ENCODE data around the gene CCDC122.

Gene CCDC122

DNA sequence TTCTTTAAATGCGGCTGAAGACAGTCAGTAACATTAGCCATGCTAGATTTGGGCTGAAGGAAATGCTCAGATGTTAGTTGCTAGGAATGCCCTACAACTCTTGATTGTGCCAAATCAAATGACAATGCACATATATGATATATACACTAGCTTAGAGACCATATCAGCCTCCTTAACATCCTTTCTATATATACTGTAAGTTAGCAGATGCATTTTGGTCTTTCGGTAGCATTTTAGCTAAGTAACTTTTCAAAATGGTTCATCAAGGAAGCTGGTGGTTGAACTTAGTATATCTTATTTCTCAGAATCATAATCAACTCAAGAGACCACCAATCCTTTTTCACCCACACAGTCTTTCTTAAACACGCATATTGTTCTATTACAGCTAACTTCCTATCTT lies 78.7 kb downstream of the CCDC122 start:
- no peak for DNase-seq (ENCODE audit: low read depth)

DNA sequence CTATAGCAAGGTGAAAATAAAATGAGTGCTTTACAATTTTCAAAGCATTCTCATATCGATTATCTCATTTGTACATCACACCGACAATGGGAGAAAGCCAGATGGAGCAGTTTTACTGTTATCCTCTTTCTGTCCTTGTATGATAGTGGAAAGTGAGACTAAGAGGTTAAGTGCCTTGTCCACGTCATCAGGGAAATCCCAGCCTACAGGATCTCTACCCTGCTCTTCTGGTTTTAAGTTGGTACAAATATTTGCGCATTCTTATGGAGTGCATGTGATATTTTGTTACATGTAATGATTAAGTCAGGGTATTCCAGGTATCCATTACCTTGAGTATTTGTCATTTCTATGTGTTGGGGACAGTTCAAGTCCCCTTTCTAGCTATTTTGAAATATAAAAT lies 80.3 kb downstream of the CCDC122 start:
- DNase-seq (ENCODE audit: low read depth), result no peak

- DNase-seq (ENCODE audit: low read depth), result no peak
These were observed 81.7 kb downstream of the CCDC122 start for GRCh38 chr13:43797869-43798268.

DNA sequence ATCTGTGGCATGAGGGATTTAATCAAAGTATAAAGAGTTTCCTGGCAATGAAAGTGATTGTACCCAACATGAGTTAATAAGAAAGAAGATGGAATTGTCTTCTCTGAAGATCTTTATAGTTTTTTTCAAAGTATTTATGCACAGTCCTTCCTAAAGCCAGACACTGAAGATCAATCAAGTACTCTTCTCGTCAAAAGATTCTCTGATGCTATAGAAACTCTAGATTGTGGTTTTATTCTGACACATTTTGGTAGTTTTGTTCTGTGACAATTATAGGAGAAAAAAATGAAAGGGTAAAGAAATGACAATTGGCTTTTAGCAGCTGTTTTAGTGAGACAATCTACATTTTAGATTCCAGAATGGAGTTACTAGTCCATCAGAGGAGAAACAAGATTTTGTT lies 82.4 kb downstream of the CCDC122 start:
- no peak for DNase-seq (ENCODE audit: low read depth)

GRCh38 chr13:43794416-43794815 lies 85.1 kb downstream of the CCDC122 start:
- no peak for DNase-seq (ENCODE audit: low read depth)

- DNase-seq (ENCODE audit: low read depth), result no peak
These were observed 87.3 kb downstream of the CCDC122 start for GRCh38 chr13:43792076-43792881.

DNA sequence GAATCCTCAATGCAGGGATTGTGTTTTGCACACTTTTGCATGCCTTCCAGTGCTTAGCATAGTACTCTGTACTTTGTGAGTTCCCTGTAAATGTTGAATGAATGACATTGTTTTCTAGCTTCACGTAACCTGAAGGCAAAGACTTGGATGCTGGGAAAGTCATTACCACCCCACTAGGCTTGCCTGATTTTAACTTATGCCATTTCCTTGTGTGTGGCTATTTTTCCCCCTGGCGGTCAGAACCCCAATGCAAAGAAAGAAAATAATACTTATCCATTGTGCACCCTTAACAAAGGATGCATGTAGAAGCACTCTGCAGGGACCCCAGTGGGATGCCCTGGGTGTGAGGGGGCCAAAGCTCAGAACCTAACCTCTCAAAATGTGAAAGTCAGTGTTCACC lies 91.5 kb downstream of the CCDC122 start:
- DNase-seq (ENCODE audit: low read depth), result peak; percentile 57

GRCh38 chr13:43787518-43787891 lies 92.0 kb downstream of the CCDC122 start:
- DNase-seq (ENCODE audit: low read depth), result no peak

GRCh38 chr13:43786766-43787517 lies 92.6 kb downstream of the CCDC122 start, which contains the start of gene ENOX1:
TSS of gene ENOX1 (minus strand) at chr13:43786972.
- DNase-seq (ENCODE audit: low read depth), result peak; percentile 63

DNA sequence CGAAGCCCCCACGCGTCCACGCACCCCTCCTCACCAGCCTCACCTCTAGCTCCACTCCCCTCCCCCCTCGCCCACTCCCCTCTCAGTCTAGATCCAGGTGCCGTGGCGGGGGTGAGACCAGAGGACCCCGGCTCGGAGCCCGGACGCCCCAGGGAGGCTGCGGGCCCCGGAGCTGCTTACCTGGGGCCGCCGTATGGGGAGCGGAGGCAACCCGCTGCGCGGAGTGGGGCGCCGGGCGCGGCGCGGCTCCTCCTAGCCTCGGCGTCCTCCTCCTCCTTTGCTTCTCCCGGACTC lies 93.1 kb downstream of the CCDC122 start:
- no peak for DNase-seq (ENCODE audit: low read depth)

All from fibroblast of the conjunctiva (primary cell).